Cerebellar cortex (tissue), 1 donor: Measurements from ENCODE around the gene SLC45A2.
"Not testable (repeated sequence)": the region's sequence is repeated elsewhere in the genome, so short reads cannot be mapped to it uniquely, and the experiment has no call there.

ENCODE experiments used
- DNase-seq: peaks from one replicate; pipeline ENCODE4 v3.0.0-alpha.2; 2015; ENCODE audit warnings: low spot score

SLC45A2 gene

GRCh38 chr5:33984671-33985124 is at the start of gene SLC45A2:
Gene SLC45A2 (minus strand): TSS chr5:33984693. CDS start chr5:33984583, 110 bp downstream.
- no peak for DNase-seq

GRCh38 chr5:34031966-34032365 is 47.5 kb upstream of the SLC45A2 start:
- no peak for DNase-seq

- no peak for DNase-seq
Observed at GRCh38 chr5:34031117-34031516, 46.6 kb upstream of the SLC45A2 start.

GRCh38 chr5:34030585-34030984 is 46.1 kb upstream of the SLC45A2 start:
- DNase-seq: not testable (repeated sequence)

- no peak for DNase-seq
Observed at GRCh38 chr5:34030048-34030447, 45.6 kb upstream of the SLC45A2 start.

- DNase-seq: no peak
Observed at GRCh38 chr5:34028349-34028748, 43.9 kb upstream of the SLC45A2 start.

GRCh38 chr5:34026089-34026761 is 41.7 kb upstream of the SLC45A2 start:
- DNase-seq: peak; percentile 84

GRCh38 chr5:34022121-34022705 is 37.7 kb upstream of the SLC45A2 start:
- no peak for DNase-seq

- no peak for DNase-seq
Observed at GRCh38 chr5:34021334-34021733, 36.8 kb upstream of the SLC45A2 start.

GRCh38 chr5:34020726-34021125 is 36.2 kb upstream of the SLC45A2 start:
- no peak for DNase-seq

- no peak for DNase-seq
Observed at GRCh38 chr5:34017254-34017653, 32.8 kb upstream of the SLC45A2 start.

GRCh38 chr5:34016750-34017149 is 32.3 kb upstream of the SLC45A2 start:
- DNase-seq: no peak

GRCh38 chr5:34016222-34016621 is 31.7 kb upstream of the SLC45A2 start:
- no peak for DNase-seq

- no peak for DNase-seq
Observed at GRCh38 chr5:34015120-34015822, 30.8 kb upstream of the SLC45A2 start.

GRCh38 chr5:34014626-34015025 is 30.1 kb upstream of the SLC45A2 start:
- no peak for DNase-seq

- DNase-seq: no peak
Observed at GRCh38 chr5:34013547-34013946, 29.1 kb upstream of the SLC45A2 start.

GRCh38 chr5:34012791-34013190 is 28.3 kb upstream of the SLC45A2 start:
- DNase-seq: no peak

GRCh38 chr5:34011536-34011935 is 27.0 kb upstream of the SLC45A2 start:
- DNase-seq: no peak

GRCh38 chr5:34010146-34010545 is 25.7 kb upstream of the SLC45A2 start:
- not testable (repeated sequence) for DNase-seq

GRCh38 chr5:34009610-34010009 is 25.1 kb upstream of the SLC45A2 start:
- DNase-seq: no peak

- DNase-seq: no peak
Observed at GRCh38 chr5:34008802-34009201, 24.3 kb upstream of the SLC45A2 start.

GRCh38 chr5:34007621-34008600 is 23.4 kb upstream of the SLC45A2 start, which contains the start of gene AMACR:
Gene AMACR (minus strand): TSS chr5:34008050. CDS start chr5:34008019, 31 bp downstream.
- DNase-seq: peak; percentile 92
